Lung (tissue), 12 donors: Measurements from ENCODE around the gene HS6ST1. TPM values are rescaled to one million over a fixed set of nuclear protein-coding genes. Genes with fewer than 3 reads are reported as not detected.
A peak's percentile ranks its signal among the peaks of the same experiment; 100 is the strongest.

Experiments
- ATAC-seq: fragments of 200-7000 bp; cut with Tn5 transposase; one replicate; pipeline ENCODE4 v1.9.1; 2020; ENCODE audit warnings: moderate number of reproducible peaks; ENCODE audit not compliant: insufficient read depth, low FRiP score
- DNase-seq, 3 donors: peaks; one replicate each; pipeline ENCODE4 v3.0.0-alpha.2; 2013 to 2017
- H3K27ac ChIP-seq, 2 donors: one replicate each; pipeline ENCODE4 v1.5.1; 2013; ENCODE audit warnings: mild to moderate bottlenecking in 2 of 2, moderate library complexity in 2 of 2, control low read depth in 1 of 2, inconsistent platforms in 1 of 2, low read depth in 1 of 2, low read length in 1 of 2
- H3K27me3 ChIP-seq, 3 donors: one replicate each; pipeline ENCODE4 v1.5.1; 2013; ENCODE audit warnings: low read length in 2 of 3; ENCODE audit not compliant: control insufficient read depth in 3 of 3, insufficient read depth in 3 of 3
- H3K36me3 ChIP-seq, 4 donors: one replicate each; pipeline ENCODE4 v1.5.1; 2013; ENCODE audit warnings: low read length in 4 of 4, mild to moderate bottlenecking in 1 of 4, moderate library complexity in 1 of 4; ENCODE audit not compliant: control insufficient read depth in 4 of 4, insufficient read depth in 4 of 4
- H3K4me1 ChIP-seq, 5 donors: one replicate each; pipeline ENCODE4 v1.5.1; 2013; ENCODE audit warnings: low read length in 5 of 5, mild to moderate bottlenecking in 2 of 5, moderate library complexity in 1 of 5; ENCODE audit not compliant: control insufficient read depth in 5 of 5, insufficient read depth in 5 of 5
- H3K4me3 ChIP-seq: one replicate; pipeline ENCODE4 v1.5.1; 2013; ENCODE audit warnings: mild to moderate bottlenecking, control low read depth, moderate library complexity
- H3K9ac ChIP-seq, 2 donors: one replicate each; pipeline ENCODE4 v1.5.1; 2013; ENCODE audit warnings: low read length in 2 of 2, control low read depth in 1 of 2; ENCODE audit not compliant: insufficient read depth in 1 of 2
- H3K9me3 ChIP-seq, 4 donors: one replicate each; pipeline ENCODE4 v1.5.1; 2013; ENCODE audit warnings: low read length in 3 of 4, mild to moderate bottlenecking in 1 of 4, moderate library complexity in 1 of 4; ENCODE audit not compliant: control insufficient read depth in 4 of 4, insufficient read depth in 3 of 4
- CTCF ChIP-seq: IDR thresholded peaks from 2 replicates; pipeline ENCODE4 v1.5.1; 2012; ENCODE audit warnings: mild to moderate bottlenecking; ENCODE audit errors: control extremely low read depth, extremely low read depth
- WGBS, 2 donors: extraction: QIAGEN DNeasy Blood & Tissue Kit; methylation state at CpG; one replicate each; pipeline ENCODE4 v1.1.7; 2013; 5-methylcytosine and 5-hydroxymethylcytosine counted together
- polyA plus RNA-seq, 2 donors: library from polyadenylated mRNA; stranded (reverse); fragments of 200-250 nt; gene quantifications; one replicate each; pipeline ENCODE4 v1.2.1, GENCODE V29; 2013
- total RNA-seq, 2 donors: library from RNA; depleted of rRNA in 1 of 2; stranded (reverse); fragments of >200 nt in 1 of 2; gene quantifications; one replicate each; pipeline ENCODE4 v1.2.1, GENCODE V29; 2014 to 2021
- donor health status: control.
- donor health status: control.
- donor health status: Bipolar disorder and iron deficiency.
- donor health status: healthy.
- donor health status: DM: yes; HTN: yes; CAD: no.

Gene HS6ST1
- total and polyA plus RNA-seq, 4 donors: 15.1 to 37.7 (median 29.1) TPM

- DNase-seq (no peak), ATAC-seq (no peak)
- no peak for TF ChIP-seq CTCF
- peaks cover 0 to 17% (median 4%) of the 10 kb centered on the region in 5 donors for H3K4me1 ChIP-seq
- peaks cover 0 to 7% (median 3%) of the 10 kb centered on the region in 4 donors for H3K9me3 ChIP-seq
- 89 to 90% methylated on average over 7 of the region's 7 CpGs for WGBS, 2 donors
- H3K4me3 ChIP-seq: no peak overlapping the region
- H3K9ac ChIP-seq: no peak overlapping the region
- H3K27me3 ChIP-seq: no peaks in the 10 kb centered on the region
- no peak overlapping the region for H3K27ac ChIP-seq
- peaks cover 0 to 41% (median 7%) of the 10 kb centered on the region in 4 donors for H3K36me3 ChIP-seq
Observed at GRCh38 chr2:128279009-128279408, 39.7 kb downstream of the HS6ST1 start.

GRCh38 chr2:128277961-128278681 lies 40.5 kb downstream of the HS6ST1 start:
- no peak for DNase-seq
- H3K9ac ChIP-seq: no peak overlapping the region
- H3K4me3 ChIP-seq: no peak overlapping the region
- peaks cover 0 to 7% (median 3%) of the 10 kb centered on the region in 4 donors for H3K9me3 ChIP-seq
- H3K27ac ChIP-seq: no peak overlapping the region
- H3K36me3 ChIP-seq: peaks cover 0 to 40% (median 10%) of the 10 kb centered on the region in 4 donors
- no peak for ATAC-seq
- 89 to 90% methylated on average over 14 of the region's 14 CpGs for WGBS, 2 donors
- H3K27me3 ChIP-seq: no peaks in the 10 kb centered on the region
- no peak for TF ChIP-seq CTCF
- H3K4me1 ChIP-seq: peaks cover 0 to 20% (median 4%) of the 10 kb centered on the region in 5 donors

- peaks cover 0 to 7% (median 3%) of the 10 kb centered on the region in 4 donors for H3K9me3 ChIP-seq
- H3K4me1 ChIP-seq: peaks cover 0 to 13% (median 0%) of the 10 kb centered on the region in 5 donors
- ATAC-seq (no peak), DNase-seq (peak in 1 of 3 donors; percentile 10)
- 80 to 84% methylated on average over 17 of the region's 17 CpGs for WGBS, 2 donors
- H3K9ac ChIP-seq: no peak overlapping the region
- no peak overlapping the region for H3K27ac ChIP-seq
- H3K36me3 ChIP-seq: peaks cover 0 to 37% (median 10%) of the 10 kb centered on the region in 4 donors
- no peak overlapping the region for H3K4me3 ChIP-seq
- no peak for TF ChIP-seq CTCF
- no peaks in the 10 kb centered on the region for H3K27me3 ChIP-seq
Observed at GRCh38 chr2:128276878-128277675, 41.6 kb downstream of the HS6ST1 start.
